UCSD-AML1 (cell line): ENCODE measurements around the gene CAMK2N1.

Experiments used
- DNase-seq: peaks from one replicate; lab custom pipeline; 2025; ENCODE audit not compliant: unreplicated experiment; lab: John Stamatoyannopoulos, UW

The CAMK2N1 gene

GRCh38 chr1:20446796-20447195, 39.2 kb downstream of the CAMK2N1 start:
- DNase-seq, result no peak

GRCh38 chr1:20445956-20446355, 40.1 kb downstream of the CAMK2N1 start:
- DNase-seq, result no peak

- DNase-seq, result no peak
These were observed 42.1 kb downstream of the CAMK2N1 start for GRCh38 chr1:20443703-20444586.

GRCh38 chr1:20442920-20443625, 42.9 kb downstream of the CAMK2N1 start:
- no peak for DNase-seq

- no peak for DNase-seq
These were observed 45.2 kb downstream of the CAMK2N1 start for GRCh38 chr1:20440785-20441200.

- no peak for DNase-seq
These were observed 46.7 kb downstream of the CAMK2N1 start for GRCh38 chr1:20439282-20439681.

- DNase-seq, result no peak
These were observed 48.4 kb downstream of the CAMK2N1 start for GRCh38 chr1:20437640-20438039.

GRCh38 chr1:20432891-20433290, 53.1 kb downstream of the CAMK2N1 start:
- no peak for DNase-seq
